ENCODE data around the gene SLC35F1.

DNA sequence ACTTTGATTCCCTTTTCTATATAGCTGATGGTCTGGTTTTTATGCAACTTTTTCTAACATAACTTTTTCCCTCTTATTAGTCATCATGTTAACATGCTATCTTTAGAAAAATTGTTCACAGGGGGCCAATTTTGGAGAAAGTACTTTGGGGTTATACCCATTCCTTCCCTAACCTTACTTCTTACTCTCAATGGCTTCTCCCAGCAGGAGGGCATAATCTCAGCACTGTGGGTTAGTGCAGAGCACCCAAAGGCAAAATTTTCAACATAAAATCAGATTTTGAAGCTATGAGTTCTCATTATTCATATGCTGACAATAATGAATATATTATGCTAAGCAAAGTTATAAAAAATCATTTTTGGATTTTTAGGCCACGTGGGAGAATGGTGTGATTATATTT is 299.2 kb downstream of the SLC35F1 start:
- TF ChIP-seq ZNF48 (tag by site-specific recombination; IDR thresholded peaks at IDR 0.05) (no peak), ZNF510 (tag by site-specific recombination; IDR thresholded peaks at IDR 0.05; ENCODE audit: insufficient replicate concordance) (no peak), ZNF747 (tag by site-specific recombination; IDR thresholded peaks at IDR 0.05) (no peak), TRIM28 (IDR thresholded peaks at IDR 0.05; ENCODE audit: borderline replicate concordance, low read length) (no peak)
- TF ChIP-seq, protein P1, sequence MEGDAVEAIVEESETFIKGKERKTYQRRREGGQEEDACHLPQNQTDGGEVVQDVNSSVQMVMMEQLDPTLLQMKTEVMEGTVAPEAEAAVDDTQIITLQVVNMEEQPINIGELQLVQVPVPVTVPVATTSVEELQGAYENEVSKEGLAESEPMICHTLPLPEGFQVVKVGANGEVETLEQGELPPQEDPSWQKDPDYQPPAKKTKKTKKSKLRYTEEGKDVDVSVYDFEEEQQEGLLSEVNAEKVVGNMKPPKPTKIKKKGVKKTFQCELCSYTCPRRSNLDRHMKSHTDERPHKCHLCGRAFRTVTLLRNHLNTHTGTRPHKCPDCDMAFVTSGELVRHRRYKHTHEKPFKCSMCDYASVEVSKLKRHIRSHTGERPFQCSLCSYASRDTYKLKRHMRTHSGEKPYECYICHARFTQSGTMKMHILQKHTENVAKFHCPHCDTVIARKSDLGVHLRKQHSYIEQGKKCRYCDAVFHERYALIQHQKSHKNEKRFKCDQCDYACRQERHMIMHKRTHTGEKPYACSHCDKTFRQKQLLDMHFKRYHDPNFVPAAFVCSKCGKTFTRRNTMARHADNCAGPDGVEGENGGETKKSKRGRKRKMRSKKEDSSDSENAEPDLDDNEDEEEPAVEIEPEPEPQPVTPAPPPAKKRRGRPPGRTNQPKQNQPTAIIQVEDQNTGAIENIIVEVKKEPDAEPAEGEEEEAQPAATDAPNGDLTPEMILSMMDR (tag by site-specific recombination; IDR thresholded peaks at IDR 0.05) = no peak
- TF ChIP-seq, protein P2, sequence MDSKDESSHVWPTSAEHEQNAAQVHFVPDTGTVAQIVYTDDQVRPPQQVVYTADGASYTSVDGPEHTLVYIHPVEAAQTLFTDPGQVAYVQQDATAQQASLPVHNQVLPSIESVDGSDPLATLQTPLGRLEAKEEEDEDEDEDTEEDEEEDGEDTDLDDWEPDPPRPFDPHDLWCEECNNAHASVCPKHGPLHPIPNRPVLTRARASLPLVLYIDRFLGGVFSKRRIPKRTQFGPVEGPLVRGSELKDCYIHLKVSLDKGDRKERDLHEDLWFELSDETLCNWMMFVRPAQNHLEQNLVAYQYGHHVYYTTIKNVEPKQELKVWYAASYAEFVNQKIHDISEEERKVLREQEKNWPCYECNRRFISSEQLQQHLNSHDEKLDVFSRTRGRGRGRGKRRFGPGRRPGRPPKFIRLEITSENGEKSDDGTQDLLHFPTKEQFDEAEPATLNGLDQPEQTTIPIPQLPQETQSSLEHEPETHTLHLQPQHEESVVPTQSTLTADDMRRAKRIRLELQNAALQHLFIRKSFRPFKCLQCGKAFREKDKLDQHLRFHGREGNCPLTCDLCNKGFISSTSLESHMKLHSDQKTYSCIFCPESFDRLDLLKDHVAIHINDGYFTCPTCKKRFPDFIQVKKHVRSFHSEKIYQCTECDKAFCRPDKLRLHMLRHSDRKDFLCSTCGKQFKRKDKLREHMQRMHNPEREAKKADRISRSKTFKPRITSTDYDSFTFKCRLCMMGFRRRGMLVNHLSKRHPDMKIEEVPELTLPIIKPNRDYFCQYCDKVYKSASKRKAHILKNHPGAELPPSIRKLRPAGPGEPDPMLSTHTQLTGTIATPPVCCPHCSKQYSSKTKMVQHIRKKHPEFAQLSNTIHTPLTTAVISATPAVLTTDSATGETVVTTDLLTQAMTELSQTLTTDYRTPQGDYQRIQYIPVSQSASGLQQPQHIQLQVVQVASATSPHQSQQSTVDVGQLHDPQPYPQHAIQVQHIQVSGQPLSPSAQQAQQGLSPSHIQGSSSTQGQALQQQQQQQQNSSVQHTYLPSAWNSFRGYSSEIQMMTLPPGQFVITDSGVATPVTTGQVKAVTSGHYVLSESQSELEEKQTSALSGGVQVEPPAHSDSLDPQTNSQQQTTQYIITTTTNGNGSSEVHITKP (tag by site-specific recombination; IDR thresholded peaks at IDR 0.05) = no peak
- TF ChIP-seq, protein P3, sequence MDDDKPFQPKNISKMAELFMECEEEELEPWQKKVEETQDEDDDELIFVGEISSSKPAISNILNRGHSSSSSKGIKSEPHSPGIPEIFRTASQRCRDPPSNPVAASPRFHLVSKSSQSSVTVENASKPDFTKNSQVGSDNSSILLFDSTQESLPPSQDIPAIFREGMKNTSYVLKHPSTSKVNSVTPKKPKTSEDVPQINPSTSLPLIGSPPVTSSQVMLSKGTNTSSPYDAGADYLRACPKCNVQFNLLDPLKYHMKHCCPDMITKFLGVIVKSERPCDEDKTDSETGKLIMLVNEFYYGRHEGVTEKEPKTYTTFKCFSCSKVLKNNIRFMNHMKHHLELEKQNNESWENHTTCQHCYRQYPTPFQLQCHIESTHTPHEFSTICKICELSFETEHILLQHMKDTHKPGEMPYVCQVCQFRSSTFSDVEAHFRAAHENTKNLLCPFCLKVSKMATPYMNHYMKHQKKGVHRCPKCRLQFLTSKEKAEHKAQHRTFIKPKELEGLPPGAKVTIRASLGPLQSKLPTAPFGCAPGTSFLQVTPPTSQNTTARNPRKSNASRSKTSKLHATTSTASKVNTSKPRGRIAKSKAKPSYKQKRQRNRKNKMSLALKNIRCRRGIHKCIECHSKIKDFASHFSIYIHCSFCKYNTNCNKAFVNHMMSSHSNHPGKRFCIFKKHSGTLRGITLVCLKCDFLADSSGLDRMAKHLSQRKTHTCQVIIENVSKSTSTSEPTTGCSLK (tag by site-specific recombination; IDR thresholded peaks at IDR 0.05) = no peak
